Activated naive CD8-positive, alpha-beta T cell treated with anti-CD3 and anti-CD28 coated beads for 36 hours (primary cell): Measurements from ENCODE around the gene PDE2A. TPM values are rescaled to one million over a fixed set of nuclear protein-coding genes. Genes with fewer than 3 reads are reported as not detected.

Source experiments
- DNase-seq: peaks from one replicate; pipeline ENCODE4 v3.0.0; 2021
- H3K27ac Mint-ChIP-seq: one replicate; pipeline ENCODE4 v1.8.0; 2022; ENCODE audit warnings: mild to moderate bottlenecking, moderate library complexity, mixed read lengths
- H3K27me3 Mint-ChIP-seq: one replicate; pipeline ENCODE4 v1.8.0; 2022; ENCODE audit warnings: mild to moderate bottlenecking, mixed read lengths
- H3K36me3 Mint-ChIP-seq: one replicate; pipeline ENCODE4 v1.8.0; 2021; ENCODE audit warnings: mild to moderate bottlenecking, mixed read lengths
- H3K4me1 Mint-ChIP-seq: one replicate; pipeline ENCODE4 v1.8.0; 2021; ENCODE audit warnings: mixed read lengths
- H3K4me3 Mint-ChIP-seq: one replicate; pipeline ENCODE4 v1.8.0; 2022; ENCODE audit warnings: mild to moderate bottlenecking, moderate library complexity, mixed read lengths
- H3K9me3 Mint-ChIP-seq: one replicate; pipeline ENCODE4 v1.8.0; 2022; ENCODE audit warnings: mixed read lengths
- total RNA-seq, 2 experiments: library from RNA; stranded (reverse); gene quantifications; one replicate each; pipeline ENCODE4 v1.2.3, GENCODE V29; 2021

Gene PDE2A
- total RNA-seq, 2 experiments from 2014 or later = 0.37 to 0.42 TPM

GRCh38 chr11:72696866-72697700 is 22.9 kb upstream of the PDE2A start:
- Mint-ChIP-seq H3K36me3 (peaks cover 12% of the 10 kb centered on the region), H3K27ac (no peak overlapping the region), H3K4me1 (no peaks in the 10 kb centered on the region), H3K27me3 (no peaks in the 10 kb centered on the region), H3K9me3 (no peaks in the 10 kb centered on the region), H3K4me3 (no peak overlapping the region)
- no peak for DNase-seq

- no peaks in the 10 kb centered on the region for H3K9me3 Mint-ChIP-seq
- no peak overlapping the region for H3K4me3 Mint-ChIP-seq
- H3K4me1 Mint-ChIP-seq = no peaks in the 10 kb centered on the region
- H3K27me3 Mint-ChIP-seq = no peaks in the 10 kb centered on the region
- DNase-seq = no peak
- peaks cover 12% of the 10 kb centered on the region for H3K36me3 Mint-ChIP-seq
- H3K27ac Mint-ChIP-seq = no peak overlapping the region
Observed at GRCh38 chr11:72695354-72695753, 21.1 kb upstream of the PDE2A start.

- H3K4me1 Mint-ChIP-seq = peaks cover 2% of the 10 kb centered on the region
- no peak overlapping the region for H3K27ac Mint-ChIP-seq
- peaks cover 5% of the 10 kb centered on the region for H3K36me3 Mint-ChIP-seq
- no peak for DNase-seq
- no peaks in the 10 kb centered on the region for H3K27me3 Mint-ChIP-seq
- H3K4me3 Mint-ChIP-seq = no peak overlapping the region
- H3K9me3 Mint-ChIP-seq = no peaks in the 10 kb centered on the region
Observed at GRCh38 chr11:72693271-72693968, 19.2 kb upstream of the PDE2A start.

GRCh38 chr11:72692498-72693237 is 18.4 kb upstream of the PDE2A start:
- no peaks in the 10 kb centered on the region for H3K27me3 Mint-ChIP-seq
- no peaks in the 10 kb centered on the region for H3K9me3 Mint-ChIP-seq
- no peak overlapping the region for H3K4me3 Mint-ChIP-seq
- no peak overlapping the region for H3K27ac Mint-ChIP-seq
- peaks cover 2% of the 10 kb centered on the region for H3K4me1 Mint-ChIP-seq
- DNase-seq = no peak
- H3K36me3 Mint-ChIP-seq = peaks cover 5% of the 10 kb centered on the region

- no peaks in the 10 kb centered on the region for H3K9me3 Mint-ChIP-seq
- H3K4me3 Mint-ChIP-seq = no peak overlapping the region
- peaks cover 14% of the 10 kb centered on the region for H3K4me1 Mint-ChIP-seq
- peak overlapping the region; percentile 8 for H3K27ac Mint-ChIP-seq
- H3K27me3 Mint-ChIP-seq = no peaks in the 10 kb centered on the region
- peaks cover 9% of the 10 kb centered on the region for H3K36me3 Mint-ChIP-seq
- DNase-seq = no peak
Observed at GRCh38 chr11:72690166-72690565, 15.9 kb upstream of the PDE2A start.

- Mint-ChIP-seq H3K9me3 (no peaks in the 10 kb centered on the region), H3K36me3 (peaks cover 4% of the 10 kb centered on the region), H3K27ac (no peak overlapping the region), H3K27me3 (no peaks in the 10 kb centered on the region), H3K4me3 (no peak overlapping the region), H3K4me1 (peaks cover 16% of the 10 kb centered on the region)
- no peak for DNase-seq
Observed at GRCh38 chr11:72688929-72689328, 14.7 kb upstream of the PDE2A start.

GRCh38 chr11:72688486-72688885 is 14.3 kb upstream of the PDE2A start:
- peaks cover 18% of the 10 kb centered on the region for H3K4me1 Mint-ChIP-seq
- peaks cover 4% of the 10 kb centered on the region for H3K36me3 Mint-ChIP-seq
- DNase-seq = no peak
- H3K27ac Mint-ChIP-seq = no peak overlapping the region
- H3K9me3 Mint-ChIP-seq = no peaks in the 10 kb centered on the region
- H3K27me3 Mint-ChIP-seq = no peaks in the 10 kb centered on the region
- H3K4me3 Mint-ChIP-seq = no peak overlapping the region

GRCh38 chr11:72687326-72687725 is 13.1 kb upstream of the PDE2A start:
- Mint-ChIP-seq H3K4me3 (no peak overlapping the region), H3K27ac (peak overlapping the region; percentile 77), H3K9me3 (no peaks in the 10 kb centered on the region), H3K4me1 (peaks cover 18% of the 10 kb centered on the region), H3K36me3 (peaks cover 4% of the 10 kb centered on the region), H3K27me3 (no peaks in the 10 kb centered on the region)
- DNase-seq = no peak

- no peaks in the 10 kb centered on the region for H3K9me3 Mint-ChIP-seq
- H3K4me3 Mint-ChIP-seq = no peak overlapping the region
- H3K36me3 Mint-ChIP-seq = peaks cover 4% of the 10 kb centered on the region
- H3K4me1 Mint-ChIP-seq = peaks cover 18% of the 10 kb centered on the region
- DNase-seq = no peak
- H3K27me3 Mint-ChIP-seq = no peaks in the 10 kb centered on the region
- H3K27ac Mint-ChIP-seq = peak overlapping the region; percentile 77
Observed at GRCh38 chr11:72686639-72687220, 12.5 kb upstream of the PDE2A start.

GRCh38 chr11:72685560-72686480 is 11.6 kb upstream of the PDE2A start:
- H3K36me3 Mint-ChIP-seq = peaks cover 4% of the 10 kb centered on the region
- peak overlapping the region; percentile 77 for H3K27ac Mint-ChIP-seq
- no peak overlapping the region for H3K4me3 Mint-ChIP-seq
- H3K9me3 Mint-ChIP-seq = no peaks in the 10 kb centered on the region
- DNase-seq = peak; percentile 78
- H3K4me1 Mint-ChIP-seq = peaks cover 19% of the 10 kb centered on the region
- no peaks in the 10 kb centered on the region for H3K27me3 Mint-ChIP-seq

GRCh38 chr11:72684236-72684912 is 10.2 kb upstream of the PDE2A start:
- Mint-ChIP-seq H3K4me1 (peaks cover 19% of the 10 kb centered on the region), H3K27me3 (no peaks in the 10 kb centered on the region), H3K36me3 (peaks cover 4% of the 10 kb centered on the region), H3K9me3 (no peaks in the 10 kb centered on the region), H3K27ac (no peak overlapping the region), H3K4me3 (no peak overlapping the region)
- DNase-seq = peak; percentile 61

GRCh38 chr11:72683782-72684200 is 9.6 kb upstream of the PDE2A start:
- no peaks in the 10 kb centered on the region for H3K9me3 Mint-ChIP-seq
- no peak overlapping the region for H3K4me3 Mint-ChIP-seq
- peaks cover 19% of the 10 kb centered on the region for H3K4me1 Mint-ChIP-seq
- H3K36me3 Mint-ChIP-seq = peaks cover 4% of the 10 kb centered on the region
- no peaks in the 10 kb centered on the region for H3K27me3 Mint-ChIP-seq
- H3K27ac Mint-ChIP-seq = no peak overlapping the region
- DNase-seq = peak; percentile 68

- Mint-ChIP-seq H3K27ac (no peak overlapping the region), H3K9me3 (no peaks in the 10 kb centered on the region), H3K4me3 (no peak overlapping the region), H3K27me3 (peaks cover 5% of the 10 kb centered on the region), H3K36me3 (peaks cover 4% of the 10 kb centered on the region), H3K4me1 (peaks cover 18% of the 10 kb centered on the region)
- DNase-seq = no peak
Observed at GRCh38 chr11:72682858-72683243, 8.6 kb upstream of the PDE2A start.
